Stimulated activated CD4-positive, alpha-beta T cell treated with anti-CD3 and anti-CD28 coated beads, Interleukin-1b, Interleukin-23, amount 100 ng/mL, for 1 hour (primary cell): ENCODE measurements around the gene TRAF2.

Experiments
- DNase-seq, 2 donors: peaks; one replicate each; pipeline ENCODE4 v3.0.0-alpha.2; 2020; ENCODE audit warnings: low read depth in 2 of 2

TRAF2 gene

DNA sequence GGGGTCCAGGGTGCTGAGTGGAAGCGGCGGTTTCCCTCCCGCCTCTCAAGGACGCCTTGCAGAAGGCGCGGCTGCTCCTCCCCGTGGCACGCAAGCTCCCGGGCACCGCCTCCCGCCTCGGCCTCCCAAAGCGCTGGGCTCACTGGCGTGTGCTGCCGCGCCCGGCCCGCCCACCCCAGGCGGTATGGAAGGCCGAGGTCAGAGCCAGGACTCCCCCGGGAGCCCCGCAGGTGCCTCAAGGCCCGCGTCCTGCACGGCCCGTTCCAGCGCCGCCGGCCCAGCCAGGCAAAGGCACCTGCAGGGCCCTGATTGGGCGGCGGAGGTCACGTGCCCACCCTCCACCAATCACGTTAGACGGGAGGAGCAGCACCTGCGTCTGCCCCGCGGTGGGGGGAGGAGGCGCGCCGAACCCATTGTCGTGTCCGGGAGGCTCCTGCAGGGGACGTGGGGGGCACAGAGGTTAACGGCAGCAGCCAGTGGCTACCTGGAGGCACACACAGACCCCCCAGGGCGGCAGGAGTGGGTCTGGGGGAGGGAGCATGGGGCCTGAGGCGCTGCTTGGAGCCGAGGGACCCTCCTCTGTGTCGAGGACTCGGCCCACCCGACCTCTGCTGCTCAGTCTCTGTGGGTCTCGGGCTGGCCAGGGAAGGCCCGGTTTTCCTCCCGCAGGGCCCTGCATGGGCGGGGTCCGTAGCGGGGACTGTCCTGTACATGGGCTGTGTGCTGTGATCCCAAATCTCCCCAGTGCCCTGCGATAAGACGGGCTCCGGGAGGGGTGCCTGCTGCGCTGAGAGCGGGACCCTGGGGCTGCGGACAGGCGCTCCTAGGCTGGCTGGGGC, 63.7 kb downstream of the TRAF2 start:
- DNase-seq: peak; percentile 90 to 94

DNA sequence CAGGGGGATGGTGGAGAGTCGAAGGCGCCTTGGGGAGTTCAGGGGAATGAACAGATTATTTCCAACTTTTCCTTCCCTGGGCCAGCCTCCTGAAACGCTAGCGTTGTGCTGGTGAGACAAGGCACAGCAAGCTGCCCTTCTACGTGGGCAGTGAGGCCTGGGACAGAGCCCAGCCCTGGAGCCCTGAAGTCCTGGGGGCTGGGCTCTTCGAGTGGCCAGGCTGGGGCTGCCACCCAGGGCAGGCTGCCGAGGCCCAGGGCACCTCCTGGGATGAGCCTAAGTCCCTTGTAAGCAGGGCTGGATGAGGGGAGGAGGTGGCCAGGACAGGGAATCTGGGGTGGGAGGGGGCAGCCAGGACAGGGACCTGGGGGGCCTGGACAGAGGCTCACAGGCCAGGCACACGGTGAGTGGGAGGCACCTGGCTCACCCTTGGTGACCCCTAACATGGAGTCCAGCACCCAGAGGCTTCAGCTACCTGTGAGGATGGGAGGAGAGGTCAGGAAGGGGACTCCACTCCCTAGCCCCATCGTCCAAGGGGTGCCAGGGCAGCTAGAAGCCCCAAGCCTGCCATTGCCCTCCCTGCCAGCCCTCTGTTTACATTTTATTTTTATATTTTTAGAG, 64.5 kb downstream of the TRAF2 start:
- no peak for DNase-seq

DNA sequence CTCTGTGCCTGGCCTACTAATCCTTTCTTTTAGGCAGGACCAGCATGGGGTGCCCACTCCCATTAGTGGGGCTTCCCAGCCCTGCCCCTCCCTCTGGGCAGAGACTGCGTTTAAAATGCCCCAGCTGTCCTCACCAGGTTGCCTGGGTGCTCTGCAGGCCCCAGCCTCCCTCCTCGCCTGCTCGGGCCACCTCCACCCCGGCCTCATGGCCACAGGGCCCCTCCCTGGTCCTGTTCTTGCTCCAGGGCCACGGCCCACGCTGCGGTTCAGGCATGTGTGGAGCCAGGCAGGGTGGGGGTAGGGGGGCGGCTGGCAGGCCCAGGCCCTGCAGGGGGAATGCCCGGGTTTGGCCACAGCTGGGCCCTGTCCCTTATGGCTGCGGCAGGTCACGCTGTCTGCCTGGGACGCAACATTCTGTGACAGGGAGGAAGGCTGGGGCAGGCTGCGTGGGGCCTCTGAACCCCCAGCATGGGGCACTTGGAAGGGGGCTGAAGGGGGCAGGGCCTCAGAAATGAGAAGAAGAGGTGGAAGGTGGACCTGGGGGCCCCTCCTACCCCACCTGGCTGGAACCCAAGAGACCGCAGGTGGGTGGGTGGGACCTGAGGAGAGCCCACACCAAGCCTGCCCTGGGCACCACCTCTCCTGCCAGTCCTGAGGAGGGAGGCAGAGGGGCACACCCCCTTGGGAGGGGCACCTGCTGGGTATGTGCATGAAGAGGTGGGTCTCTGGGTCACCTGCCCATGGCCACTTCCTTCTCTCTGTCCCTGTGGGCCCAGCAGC, 65.4 kb downstream of the TRAF2 start, which contains the start of gene LCN12:
TSS of gene LCN12 (plus strand) at position 733 of the 780 bp plus-strand sequence. CDS start 55 bp downstream, outside the sequence.
- DNase-seq: no peak

DNA sequence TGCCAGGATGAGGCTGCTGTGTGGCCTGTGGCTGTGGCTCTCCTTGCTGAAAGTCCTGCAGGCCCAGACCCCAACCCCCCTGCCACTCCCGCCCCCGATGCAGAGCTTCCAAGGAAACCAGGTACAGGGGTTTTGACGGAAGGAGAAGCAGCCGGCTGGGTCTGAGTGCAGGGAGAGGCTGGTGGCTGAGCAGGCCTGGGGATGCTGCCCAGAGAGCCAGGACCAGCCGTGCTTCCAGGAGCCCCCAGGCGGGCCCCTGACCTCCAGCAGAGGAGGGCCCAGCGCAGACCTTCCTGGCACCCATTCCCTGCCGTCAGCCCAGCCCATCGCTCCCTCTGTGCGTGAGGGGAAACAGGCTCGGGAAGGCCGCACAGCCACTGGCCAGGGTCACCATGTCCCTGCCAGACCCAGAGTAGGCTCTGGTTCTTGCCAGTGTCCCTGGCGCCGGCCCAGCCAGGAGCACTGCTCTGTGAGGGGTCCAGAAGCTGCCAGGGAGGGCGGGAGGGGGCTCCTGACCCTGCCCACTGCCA, 66.1 kb downstream of the TRAF2 start:
- no peak for DNase-seq

DNA sequence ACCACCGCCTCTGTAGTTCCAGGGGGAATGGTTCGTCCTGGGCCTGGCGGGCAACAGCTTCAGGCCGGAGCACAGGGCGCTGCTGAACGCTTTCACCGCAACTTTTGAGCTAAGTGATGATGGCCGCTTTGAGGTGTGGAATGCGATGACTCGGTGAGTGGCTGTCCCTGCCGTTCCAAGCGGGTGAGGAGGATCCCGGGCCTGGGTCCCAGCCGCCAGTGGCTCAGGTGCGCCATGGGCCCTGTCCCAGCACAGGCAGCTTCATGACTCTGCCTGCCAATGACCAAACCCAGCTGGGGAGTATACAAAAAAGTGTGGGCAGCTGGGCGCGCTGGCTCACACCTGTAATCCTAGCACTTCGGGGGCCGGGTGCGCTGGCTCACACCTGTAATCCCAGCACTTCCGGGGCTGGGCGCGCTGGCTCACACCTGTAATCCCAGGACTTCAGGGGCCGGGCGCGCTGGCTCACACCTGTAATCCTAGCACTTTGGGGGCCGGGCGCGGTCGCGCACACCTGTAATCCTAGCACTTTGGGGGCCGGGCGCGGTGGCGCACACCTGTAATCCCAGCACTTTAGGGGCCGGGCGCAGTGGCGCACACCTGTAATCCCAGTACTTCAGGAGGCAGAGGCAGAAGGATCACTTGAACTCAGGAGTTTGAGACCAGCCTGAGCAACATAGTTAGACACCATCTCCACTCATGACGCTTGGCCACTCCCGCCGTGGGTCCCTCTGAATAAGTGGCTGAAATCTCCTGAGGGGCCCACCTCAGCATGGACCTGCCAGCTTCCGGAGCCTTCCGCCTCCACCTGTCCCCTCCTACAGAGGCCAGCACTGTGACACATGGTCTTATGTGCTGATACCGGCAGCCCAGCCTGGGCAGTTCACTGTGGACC, 66.8 kb downstream of the TRAF2 start:
- DNase-seq: no peak

DNA sequence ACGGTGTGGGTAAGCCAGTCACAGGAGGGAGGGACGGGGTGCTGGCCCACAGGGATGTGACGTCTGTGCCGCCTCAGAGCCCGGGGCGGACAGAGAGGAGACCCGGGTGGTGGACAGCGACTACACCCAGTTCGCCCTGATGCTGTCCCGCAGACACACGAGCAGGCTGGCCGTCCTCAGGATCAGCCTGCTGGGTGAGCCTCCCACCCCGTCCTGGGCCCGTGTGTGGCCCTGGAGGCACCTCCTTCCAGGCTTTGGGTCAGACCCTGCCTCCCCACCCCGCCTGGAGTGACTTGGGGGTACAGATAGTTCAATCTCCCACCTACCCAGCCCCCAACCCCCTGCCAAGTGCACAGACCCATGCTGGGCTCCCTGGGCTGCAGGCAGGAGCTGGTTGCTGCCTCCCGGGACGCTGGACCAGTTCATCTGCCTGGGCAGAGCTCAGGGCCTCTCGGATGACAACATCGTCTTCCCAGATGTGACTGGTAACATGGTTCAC, 67.5 kb downstream of the TRAF2 start:
- no peak for DNase-seq

DNA sequence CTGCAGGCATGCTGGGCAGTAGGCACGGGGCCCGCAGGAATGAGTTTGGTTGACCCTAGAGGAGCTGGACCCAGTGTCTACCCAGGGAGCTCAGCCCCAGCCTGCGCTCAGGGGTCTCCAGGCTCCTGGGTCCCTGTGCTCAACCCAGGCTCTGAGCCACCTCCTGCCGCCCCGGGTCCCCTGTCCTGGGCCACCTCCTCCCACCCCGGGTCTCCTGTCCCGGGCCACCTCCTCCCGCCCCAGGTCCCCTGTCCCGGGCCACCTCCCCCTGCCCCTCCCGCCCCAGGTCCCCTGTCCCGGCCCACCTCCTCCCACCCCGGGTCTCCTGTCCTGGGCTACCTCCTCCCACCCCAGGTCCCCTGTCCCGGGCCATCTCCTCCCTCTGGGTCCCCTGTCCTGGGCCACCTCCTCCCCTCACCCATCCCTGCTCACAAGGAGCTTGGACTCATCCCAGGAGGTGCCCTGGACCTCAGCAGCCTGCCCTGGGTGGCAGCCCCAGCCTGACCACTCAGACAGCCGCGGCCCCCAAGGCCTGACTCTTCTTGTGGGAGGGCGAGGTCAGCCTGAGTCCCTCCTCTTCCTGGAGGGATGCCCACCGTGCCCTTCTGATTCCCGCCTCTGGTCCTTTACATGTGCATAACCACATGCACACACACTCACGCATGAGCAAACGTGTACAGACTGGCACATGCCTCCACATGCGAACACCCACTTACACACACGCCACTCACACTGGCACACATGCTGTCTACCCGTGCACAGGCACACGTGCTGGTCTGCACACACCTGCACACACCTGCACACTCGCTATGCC, 68.2 kb downstream of the TRAF2 start:
- no peak for DNase-seq

DNA sequence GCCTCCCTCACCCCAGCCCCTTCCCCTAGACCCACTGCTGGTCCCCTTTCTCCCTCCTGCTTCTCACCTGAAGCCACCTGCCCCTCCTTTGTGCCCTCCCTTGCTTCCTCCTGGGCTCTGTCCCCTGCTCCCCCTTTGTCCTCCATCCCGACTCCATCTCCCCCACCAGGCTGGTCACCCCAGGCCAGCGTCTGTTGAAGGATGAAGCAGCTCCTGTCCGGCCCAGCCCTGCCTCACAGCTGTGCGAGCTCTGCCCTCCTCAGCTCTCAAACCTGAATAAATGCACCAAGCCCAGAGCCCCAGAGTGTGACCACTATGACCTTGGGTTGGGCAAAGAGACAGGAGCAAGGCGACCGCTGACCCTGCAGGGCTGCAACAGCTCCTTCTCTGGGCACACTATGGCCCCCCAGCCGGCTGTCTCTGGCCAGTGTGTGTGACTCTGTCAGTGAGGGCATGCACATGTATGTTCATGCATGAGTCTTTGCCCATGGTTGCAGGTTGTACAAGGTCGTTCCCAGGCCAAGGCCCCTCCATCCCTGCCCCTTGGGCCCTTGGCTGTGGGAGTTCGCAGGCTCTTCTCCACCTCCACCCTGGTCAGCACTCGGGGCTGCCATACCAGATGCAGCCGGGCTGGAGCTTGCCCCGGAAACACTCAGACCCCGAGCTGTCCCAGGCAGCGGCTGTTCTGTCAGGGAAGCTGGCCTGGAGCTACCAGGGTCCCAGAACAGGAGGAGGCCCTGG, 69.1 kb downstream of the TRAF2 start:
- DNase-seq: no peak

DNA sequence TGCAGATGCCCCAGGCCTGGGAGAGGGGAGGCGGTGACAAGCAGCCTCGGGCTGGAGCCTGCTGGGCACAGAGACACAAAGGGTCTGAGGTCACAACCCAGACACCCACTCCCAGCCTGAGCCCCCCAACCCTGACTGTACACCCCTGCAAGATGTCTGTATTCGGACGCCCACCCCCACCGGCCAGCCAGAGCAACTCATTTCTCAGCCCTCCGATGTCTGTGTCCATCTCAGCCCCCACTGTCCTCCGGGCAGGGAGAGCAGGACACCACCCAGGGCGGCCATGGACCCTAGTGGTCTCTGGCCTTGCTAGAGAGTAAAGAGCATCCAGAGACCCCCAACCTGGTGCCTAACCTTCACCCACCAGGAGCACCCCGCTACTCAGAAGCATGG, 69.6 kb downstream of the TRAF2 start:
- DNase-seq: no peak

DNA sequence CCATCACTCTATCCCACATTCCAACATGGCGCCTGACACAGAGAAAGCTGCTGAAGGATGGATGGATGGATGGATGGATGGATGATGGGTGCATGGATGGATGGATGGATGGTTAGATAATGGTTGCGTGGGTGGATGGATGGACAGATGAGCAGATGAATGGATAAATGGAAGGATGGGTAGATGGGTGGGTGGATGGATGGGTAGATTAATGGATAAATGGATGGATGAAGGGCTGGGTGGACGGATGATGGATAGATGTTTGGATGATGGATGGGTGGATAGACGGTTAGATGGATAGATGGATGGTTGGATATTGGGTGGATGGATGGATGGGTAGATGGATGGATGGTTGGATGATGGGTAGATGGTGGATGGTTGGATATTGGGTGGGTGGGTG, 70.3 kb downstream of the TRAF2 start:
- DNase-seq: no peak

DNA sequence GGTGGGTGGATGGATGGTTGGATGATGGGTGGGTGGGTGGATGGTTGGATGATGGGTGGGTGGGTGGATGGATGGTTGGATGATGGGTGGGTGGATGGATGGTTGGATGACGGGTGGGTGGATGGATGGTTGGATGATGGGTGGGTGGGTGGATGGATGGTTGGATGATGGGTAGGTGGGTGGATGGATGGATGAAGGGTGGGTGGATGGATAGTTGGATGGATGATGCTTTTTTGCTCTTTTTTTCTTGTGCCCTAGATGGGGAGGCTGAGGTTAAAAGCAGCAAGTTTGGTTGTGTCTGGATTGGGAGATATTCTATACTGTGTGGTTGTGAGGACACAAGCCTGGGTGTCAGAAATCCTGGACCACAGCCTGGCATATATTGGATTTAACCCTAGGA, 71.1 kb downstream of the TRAF2 start:
- DNase-seq: no peak

DNA sequence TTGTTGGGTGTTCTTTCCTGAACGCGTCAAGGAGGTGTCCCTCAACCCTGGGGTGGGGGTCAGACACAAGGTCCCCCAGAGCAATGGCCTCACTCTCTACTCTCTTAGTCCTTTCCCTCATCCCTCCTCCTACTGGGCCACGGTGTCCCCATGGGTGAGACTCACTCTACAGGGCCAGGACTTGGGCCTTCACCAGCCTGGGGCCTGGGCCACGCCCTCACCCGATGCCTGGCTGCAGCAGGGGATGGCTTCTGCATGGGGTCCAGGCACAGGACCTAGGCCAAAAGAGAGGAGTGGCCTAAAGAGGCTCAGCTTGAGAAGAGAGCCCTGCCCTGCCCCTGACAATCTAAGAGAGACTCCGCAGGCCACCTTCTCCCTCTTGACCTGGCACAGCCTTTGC, 71.6 kb downstream of the TRAF2 start:
- DNase-seq: no peak

DNA sequence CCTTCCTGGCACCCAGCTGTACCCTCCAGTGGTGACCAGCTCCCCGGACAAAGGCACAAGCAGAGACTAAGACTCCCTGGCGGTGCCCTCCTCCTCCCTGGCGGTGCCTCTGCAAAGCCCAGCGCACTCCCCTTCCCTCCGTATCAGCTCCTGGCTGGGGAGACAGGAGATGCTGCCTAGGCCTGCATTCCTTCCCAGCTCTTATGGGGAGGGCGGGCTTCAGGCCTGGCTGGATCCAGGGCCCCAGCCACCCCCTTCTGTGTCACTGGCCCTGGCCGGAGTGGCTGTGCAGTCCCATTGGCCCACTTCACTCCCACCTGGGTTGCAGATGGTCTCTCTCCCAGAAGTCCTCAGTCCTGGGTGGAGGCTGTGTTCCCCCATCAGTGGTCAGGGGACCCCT, 72.2 kb downstream of the TRAF2 start:
- no peak for DNase-seq

DNA sequence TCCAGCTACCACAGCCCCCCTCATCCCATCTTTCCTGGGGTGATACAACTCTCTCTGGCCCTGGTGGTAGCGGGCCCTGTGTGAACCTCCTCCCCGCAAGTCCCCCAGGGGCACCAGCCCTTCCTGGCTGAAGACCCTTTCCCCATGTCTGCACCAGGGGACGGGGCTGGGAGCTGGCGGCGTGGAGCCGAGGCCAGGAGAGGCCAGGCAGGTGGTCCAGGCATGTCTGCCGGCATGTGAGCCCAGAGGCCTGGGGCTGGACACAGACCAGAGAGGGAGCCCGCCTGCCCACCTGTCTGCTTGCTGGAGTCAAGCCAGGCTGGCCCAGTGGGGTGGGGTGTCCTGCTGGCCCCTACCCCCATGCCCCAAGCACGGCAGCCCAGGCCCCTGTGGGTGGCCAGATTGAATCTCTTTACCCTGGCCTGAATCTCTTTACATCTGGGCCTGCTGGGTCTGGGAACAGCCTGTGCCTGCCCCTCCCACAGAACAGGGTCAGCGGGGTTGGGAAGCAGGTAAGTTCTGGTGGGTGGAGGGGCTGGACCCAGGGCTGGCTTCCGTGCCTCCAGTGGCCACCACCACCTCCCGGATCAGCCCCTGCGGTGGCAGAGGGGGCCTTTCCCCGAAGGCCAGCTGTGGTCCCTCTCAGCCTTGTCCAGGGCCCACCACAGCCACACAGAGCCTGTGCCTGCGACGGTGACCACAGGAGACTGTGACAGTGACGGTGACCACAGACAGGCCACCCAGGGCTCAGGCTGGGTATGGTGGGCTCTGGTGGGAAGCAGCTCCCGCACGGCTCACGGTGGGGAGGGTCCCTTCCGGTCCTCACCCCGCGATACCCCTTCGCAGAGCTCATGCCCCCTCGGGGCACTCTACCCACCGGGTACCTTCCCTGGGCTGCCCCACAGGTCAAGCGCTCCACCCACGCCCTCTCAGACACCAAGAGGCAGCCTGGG, 72.9 kb downstream of the TRAF2 start:
- DNase-seq: no peak

DNA sequence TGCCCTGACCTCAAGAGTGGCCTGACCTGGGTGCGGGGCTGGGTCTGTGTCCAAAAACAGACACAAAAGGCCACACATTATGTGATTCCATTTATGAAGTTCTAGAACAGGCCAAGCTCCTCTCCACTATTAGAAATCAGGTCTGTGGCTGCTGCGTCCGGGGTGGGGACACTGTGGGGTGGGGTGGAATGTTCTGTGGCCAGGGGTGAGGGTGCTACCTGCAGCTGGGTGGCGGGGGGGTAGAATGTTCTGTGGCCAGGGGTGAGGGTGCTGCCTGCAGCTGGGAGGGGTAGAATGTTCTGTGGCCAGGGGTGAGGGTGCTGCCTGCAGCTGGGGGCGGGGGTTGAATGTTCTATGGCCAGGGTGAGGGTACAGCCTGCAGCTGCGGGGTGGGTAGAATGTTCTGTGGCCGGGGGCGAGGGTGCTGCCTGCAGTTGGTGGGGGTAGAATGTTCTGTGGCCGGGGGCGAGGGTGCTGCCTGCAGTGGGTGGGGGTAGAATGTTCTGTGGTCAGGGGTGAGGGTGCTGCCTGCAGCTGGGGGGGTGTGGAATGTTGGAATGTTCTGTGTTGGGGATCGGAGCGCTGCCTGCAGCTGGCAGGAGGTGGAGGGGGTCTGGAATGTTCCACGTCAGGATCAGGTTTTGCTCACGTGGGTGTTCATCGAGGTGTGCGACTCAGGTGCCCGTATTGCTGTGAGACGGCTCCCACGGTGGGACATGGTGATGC, 74.1 kb downstream of the TRAF2 start:
- no peak for DNase-seq

DNA sequence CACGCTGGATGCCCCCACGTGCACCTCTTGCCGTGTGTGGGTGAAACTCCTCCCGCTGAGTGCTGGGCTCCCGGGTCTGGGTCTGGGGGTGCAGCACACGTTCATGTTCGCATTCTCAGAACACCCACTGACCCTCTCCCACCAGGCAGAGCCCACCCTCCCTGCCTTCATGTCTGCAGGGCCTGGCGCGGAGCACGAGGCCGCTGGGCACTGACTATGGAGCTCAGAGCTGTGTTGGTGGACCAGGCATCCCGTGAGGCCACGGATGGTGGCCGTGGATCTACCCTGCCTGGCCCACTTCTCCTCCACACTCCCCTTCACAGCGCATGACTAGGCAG, 74.6 kb downstream of the TRAF2 start:
- DNase-seq: no peak

DNA sequence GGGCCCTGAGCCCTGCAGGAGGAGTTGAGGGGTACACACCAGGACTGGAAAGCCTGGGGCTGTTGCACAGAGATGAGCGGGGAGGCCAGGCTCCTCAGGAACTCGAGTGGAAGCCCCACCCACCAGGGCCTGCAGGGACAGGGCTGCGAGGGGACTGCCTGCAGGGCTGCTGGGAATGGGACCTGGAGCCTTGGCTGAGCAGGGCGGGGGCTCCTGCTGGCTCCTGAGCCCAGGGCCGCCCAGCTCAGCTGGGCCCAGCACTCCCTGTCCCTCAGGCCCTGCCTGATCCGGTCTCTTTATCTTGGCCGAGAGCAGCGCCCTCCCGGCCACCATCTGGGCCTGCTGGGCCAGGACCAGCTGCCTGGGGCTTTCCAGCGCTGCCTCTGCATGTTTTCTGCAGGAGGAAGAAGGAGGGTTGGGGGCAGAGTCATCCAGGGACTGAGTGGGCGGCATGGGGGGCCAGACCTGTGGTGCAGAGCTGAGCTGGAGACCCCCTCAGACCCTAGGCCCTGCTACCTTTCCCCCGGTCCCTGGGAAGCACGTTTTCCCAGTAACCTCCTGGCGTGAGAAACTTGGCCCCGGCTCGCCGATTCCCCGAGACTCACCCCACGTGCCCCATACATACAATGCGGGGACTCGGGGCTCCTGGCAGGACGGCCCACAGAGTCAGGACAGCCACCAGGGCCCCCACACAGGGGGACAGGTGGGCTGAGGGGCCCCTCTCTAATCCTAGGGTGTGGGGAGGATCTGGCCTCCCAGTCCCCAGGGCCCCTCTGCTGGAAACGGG, 75.2 kb downstream of the TRAF2 start:
- DNase-seq: no peak
